Sciatic nerve (tissue), 2 donors: ENCODE data around the gene XG. TPM values are rescaled to one million over a fixed set of nuclear protein-coding genes. Genes with fewer than 3 reads are reported as not detected.

Experiments used
- ATAC-seq: fragments of 200-7000 bp; cut with Tn5 transposase; one replicate; pipeline ENCODE4 v1.9.1; 2020; ENCODE audit warnings: mild to moderate bottlenecking, moderate library complexity
- DNase-seq: peaks from one replicate; pipeline ENCODE4 v3.0.0-alpha.2; 2020; ENCODE audit warnings: low spot score
- intact Hi-C: fragments of 100-400 bp; cut with DNase I; formaldehyde crosslinking; loops from one replicate; pipeline ENCODE4 v1.14.2; 2022
- total RNA-seq: library from RNA; stranded (reverse); fragmentation: NEBNext Ultra II Directional; extraction: Animal tissue kit (Norgen Biotek cat#: 25700); gene quantifications from one replicate; pipeline ENCODE4 v1.2.1, GENCODE V29; 2021
- donor health status: DM: no; HTN: no; CAD: no.
- donor health status: DM: no; HTN: no; CAD: no.

The XG gene
- total RNA-seq, 1 donor from 2014 or later: 4.0 TPM

DNA sequence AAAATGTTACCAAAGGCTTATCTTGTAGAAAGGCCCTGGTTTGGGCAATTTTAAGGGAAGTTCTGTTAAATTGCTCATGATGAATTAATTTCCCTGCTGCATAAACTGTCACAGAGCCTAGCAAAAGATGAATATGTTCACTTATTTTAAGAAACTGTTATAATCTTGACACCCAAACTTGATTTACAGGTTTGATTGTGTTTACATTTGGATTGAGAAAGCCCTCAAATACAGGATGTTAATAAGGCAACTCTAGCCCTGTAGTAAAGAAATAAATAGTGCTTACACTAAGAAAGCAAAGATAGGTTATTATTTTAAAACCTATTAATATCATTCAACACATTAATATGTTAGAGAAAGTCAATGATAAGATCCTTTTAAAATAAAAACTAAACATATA lies 95.2 kb downstream of the XG start:
- intact Hi-C loops: no loop called here
- DNase-seq (no peak), ATAC-seq (no peak)

DNA sequence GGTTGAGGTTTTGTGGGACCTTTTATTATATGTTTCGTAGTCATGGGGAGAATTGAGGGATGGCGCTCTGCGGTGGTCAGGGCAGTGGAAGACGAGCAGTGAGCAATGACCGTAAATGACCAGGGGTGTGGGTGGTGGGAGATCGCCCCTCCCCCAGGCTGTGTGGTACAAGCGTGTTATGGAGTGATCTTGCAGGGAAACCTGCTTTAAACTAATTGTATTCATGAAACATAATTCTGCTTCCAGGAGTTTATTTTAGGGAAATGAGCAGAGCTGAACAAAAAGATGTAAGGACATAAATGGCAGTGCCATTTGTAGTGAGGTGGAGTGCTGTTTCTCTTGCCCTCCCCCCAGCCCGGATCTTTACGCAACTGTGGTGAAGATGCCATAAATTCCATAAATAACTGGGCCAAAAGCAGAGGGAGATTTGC lies 97.0 kb downstream of the XG start:
- intact Hi-C loops: no loop called here
- no peak for ATAC-seq
- no peak for DNase-seq

DNA sequence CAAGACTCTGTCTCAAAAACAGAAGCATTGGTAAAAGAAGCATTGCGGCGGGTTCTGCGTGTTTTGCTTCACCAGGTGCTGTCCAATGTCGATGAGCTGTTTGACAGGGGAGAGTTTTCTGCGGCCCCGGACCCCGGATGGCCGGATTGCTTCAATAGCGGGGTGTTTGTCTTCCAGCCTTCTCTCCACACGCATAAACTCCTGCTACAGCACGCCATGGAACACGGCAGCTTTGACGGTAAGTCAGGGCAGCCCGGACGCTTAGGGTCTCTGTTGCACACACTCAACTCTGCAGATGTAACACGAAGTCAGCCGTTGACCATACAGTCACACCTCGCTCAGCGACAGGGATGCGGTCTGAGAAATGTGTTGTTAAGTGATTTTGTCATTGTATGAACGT lies 103.1 kb downstream of the XG start:
- DNase-seq: no peak
- ATAC-seq: no peak
- intact Hi-C loops: no loop called here

DNA sequence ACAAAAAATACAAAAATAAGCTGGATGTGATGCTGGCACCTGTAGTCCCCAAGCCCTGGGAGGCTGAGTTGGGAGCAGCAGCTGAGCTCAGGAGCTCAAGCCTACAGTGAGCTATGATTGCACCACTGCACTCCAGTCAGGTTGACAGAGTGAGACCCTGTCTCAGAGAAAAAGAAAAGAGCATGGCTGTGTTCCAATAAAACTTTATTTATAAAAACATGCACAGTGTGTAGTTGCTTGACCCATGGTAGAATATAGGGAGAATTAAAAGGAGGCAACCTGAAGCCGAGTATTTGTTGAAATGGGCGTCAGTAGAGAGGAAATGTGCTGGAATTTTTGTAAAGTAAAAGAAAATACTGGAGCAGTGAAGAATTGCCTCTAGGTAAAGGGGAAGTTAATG lies 103.9 kb downstream of the XG start:
- intact Hi-C loops: no loop called here
- ATAC-seq (no peak), DNase-seq (no peak)

DNA sequence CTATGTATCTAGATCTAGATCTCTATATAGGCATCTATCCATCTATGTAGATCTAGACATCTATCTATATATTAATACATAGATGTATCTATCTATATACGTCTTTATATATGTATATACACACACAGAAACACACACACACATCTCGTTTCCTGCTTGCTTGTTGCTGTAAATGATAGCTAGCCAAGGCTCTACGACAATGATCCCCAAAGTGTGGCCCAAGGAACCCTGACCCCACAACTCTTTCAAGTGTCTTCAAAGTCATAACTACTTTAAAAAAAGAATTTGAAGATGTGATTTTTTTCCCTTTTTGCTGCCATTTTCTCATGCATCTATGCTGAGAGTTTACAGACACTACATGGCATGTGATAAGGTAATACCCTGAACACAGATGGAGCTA lies 105.7 kb downstream of the XG start:
- no peak for ATAC-seq
- intact Hi-C loops: no loop called here
- DNase-seq: no peak

DNA sequence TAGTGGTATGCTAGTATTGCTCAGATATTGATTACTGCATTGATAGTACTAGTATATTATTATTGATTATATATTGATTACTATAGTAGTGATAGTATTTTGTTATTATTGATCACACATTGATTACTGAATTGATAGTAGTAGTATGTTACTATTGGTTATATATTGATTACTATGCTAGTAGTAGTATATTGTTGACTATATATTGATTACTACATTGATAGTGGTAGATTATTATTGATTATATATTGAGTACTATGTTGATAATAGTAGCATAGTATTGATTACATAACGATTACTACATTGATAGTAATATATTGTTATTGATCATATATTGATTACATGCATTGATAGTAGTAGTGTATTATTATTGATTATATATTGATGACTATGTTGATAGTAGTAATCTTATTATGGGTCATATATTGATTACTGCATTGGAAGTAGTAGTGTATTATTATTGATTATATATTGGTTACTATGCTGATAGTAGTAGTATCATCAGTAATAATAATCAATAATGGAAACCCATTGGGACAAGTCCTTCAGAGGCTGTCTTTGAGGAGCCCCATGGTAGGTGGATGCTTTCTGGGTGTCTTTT lies 107.5 kb downstream of the XG start:
- ATAC-seq (no peak), DNase-seq (no peak)
- intact Hi-C loops: no loop called here

DNA sequence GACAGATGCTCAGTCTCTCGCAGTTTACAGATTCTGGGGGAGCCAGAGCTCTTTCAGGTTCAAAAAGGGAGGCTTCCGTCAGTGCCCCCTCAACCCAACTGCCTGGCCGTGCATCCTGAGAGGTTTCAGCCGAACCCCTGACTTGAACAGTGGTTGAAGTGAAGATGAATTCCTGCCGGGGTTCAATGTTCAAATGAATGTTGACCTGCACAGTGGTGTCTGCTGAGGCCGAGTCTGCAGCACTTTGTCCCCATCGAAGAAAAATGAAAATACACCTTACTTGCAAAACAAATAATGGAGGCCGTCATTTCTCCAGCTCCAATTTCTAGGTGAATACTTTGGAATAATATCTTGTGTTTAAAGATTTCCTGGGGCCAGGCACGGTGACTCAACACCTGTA lies 110.6 kb downstream of the XG start:
- intact Hi-C loops: no loop called here
- DNase-seq (no peak), ATAC-seq (no peak)

DNA sequence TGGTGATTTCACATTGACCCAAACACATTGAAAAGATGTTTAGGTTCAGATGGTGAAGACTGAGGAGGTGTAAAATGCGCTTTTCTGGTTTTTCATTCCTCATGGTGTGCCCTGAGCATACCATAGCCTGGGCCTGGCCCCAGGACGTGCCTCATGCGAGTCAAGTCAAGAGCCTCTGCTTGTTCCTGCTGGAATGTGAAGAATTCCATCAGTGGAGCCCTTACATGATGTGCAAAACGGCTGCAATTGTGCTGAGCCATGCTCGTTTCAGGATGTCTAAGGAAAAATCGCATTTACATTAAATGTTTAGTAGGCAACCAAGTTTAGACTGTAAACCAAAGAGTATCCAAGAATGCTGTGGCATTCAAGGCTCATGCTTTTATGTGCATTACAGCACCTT lies 111.8 kb downstream of the XG start:
- no peak for DNase-seq
- ATAC-seq: no peak
- intact Hi-C loops: no loop called here

Other genes with a start within 250 kb of the XG start
- gene CD99, start 60.7 kb upstream of the XG start, total RNA-seq: 317 TPM
- 10.9 TPM for gene GYG2, start 76.9 kb downstream of the XG start, total RNA-seq
- gene ARSD, start 177.3 kb downstream of the XG start, total RNA-seq: 20.1 TPM